H4 (cell line): Measurements from ENCODE around the gene NUDT3. TPM values are rescaled to one million over a fixed set of nuclear protein-coding genes. Genes with fewer than 3 reads are reported as not detected.
A peak's percentile ranks its signal among the peaks of the same experiment; 100 is the strongest.
"Not testable (repeated sequence)": the region's sequence is repeated elsewhere in the genome, so short reads cannot be mapped to it uniquely, and the experiment has no call there.

Source experiments
- DNase-seq: peaks from one replicate; pipeline ENCODE4 v3.0.0-alpha.2; 2015; ENCODE audit warnings: low spot score
- total RNA-seq: library from RNA; depleted of rRNA; stranded (reverse); fragments of >200 nt; shearing (Covaris generic); gene quantifications from 2 replicates; pipeline ENCODE4 v1.2.3, GENCODE V29; 2014

NUDT3 gene
- total RNA-seq, 1 experiment from 2014 or later = 11.5 TPM

DNA sequence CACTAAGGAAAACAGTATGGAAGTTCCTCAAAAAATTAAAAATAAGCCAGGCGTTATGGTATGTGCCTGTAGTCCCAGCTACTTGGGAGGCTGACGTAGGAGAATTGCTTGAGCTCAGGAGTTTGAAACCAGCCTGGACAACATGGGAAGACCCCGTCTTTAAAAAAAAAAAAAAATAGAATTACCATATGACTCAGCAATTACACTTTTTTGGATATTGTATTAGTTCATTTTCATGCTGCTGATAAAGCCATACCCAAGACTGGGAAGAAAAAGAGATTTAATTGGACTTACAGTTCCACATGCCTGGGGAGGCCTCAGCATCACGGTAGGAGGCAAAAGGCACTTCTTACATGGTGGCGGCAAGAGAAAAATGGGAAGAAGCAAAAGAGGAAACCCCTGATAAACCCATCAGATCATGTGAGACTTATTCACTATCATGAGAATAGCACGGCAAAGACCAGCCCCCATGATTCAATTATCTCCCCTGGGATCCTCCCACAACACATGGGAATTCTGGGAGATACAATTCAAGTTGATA lies 132.9 kb downstream of the NUDT3 start:
- DNase-seq = no peak

DNA sequence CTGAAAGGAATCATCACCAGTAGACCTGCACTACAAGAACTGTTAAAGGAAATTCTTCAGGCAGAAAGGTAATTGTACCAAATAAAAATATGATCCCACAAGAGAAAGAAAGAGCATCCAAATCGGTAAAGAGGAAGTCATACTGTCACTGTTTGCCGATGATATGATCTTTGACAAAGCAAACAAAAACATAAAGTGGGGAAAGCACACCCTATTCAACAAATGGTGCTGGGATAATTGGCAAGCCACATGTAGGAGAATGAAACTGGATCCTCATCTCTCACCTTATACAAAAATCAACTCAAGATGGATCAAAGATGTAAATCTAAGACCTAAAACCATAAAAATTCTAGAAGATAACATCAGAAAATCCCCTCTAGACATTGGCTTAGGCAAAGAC lies 140.1 kb downstream of the NUDT3 start:
- not testable (repeated sequence) for DNase-seq

DNA sequence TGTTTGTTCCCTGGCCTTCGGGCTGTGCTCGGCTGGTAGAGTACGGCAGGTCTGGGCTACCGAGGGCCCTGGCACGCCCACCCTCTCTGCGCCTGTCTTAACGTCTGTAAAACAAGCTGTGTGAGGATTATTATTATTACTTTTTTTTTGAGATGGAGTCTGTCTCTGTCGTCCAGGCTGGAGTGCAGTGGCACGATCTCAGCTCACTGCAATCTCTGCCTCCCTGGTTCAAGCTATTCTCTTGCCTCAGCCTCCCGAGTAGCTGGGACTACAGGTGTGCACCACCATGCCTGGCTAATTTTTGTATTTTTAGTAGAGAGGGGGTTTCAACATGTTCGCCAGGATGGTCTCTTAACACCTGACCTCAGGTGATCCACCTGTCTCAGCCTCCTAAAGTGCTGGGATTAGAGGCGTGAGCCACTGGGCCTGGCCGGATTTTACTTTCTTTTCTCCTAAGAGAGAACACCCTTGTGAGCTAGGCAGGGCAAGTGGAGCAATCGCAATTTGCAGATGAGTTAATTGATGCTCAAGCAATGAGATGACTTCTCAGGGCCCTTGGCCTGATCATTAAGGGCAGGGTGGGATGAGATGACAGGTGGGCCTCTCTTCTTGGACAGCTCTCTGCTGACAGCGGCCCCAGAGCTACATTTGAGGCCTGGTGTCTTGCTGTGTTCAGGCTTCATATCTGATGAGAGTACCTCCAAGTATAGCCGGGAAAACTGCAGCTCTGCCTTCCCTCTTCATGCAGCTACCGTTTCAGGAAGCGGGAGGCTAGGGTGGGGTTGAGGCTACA lies 142.8 kb downstream of the NUDT3 start:
- no peak for DNase-seq

DNA sequence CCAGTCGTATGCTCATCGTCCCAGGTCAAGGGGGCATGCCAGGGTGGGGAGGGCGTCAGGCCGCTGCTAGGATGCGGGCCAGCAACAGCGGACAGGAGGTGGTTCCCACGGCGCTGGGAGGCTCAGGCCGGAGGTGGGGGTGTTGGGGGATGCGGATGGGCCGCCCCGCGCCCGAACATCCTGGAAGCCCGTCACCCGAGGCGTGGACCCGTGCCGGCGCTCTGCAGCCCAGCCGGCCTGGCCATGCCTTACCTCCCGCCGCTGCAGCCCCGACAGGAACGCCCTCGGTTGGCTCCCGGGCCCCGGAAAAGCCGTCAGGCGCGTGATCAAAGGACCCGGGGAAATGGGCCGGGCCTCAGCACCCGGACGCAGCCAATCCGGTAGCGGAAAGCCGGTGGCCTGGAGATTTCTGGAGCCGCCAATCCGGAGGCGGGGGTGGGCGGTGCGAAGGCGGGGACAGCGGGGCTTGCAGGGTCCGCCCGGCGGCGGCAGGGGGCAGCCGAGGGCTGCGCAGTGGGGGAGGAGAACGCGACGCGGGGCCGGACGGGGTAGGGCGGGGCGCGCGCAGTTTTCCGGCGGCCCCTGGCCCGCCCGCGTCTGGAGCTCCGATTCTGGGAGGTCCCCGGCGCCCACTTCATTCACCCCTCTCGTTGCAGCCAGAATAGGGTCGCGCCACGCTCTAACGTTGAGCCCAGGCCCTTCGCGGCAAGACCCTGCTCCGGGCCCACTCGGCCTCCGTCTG lies 143.6 kb downstream of the NUDT3 start, which contains the start of gene SMIM29:
TSS of gene SMIM29 (minus strand) at position 280 of the 742 bp plus-strand sequence. CDS start 1,215 bp downstream, outside the sequence.
- peak; percentile 86 for DNase-seq

DNA sequence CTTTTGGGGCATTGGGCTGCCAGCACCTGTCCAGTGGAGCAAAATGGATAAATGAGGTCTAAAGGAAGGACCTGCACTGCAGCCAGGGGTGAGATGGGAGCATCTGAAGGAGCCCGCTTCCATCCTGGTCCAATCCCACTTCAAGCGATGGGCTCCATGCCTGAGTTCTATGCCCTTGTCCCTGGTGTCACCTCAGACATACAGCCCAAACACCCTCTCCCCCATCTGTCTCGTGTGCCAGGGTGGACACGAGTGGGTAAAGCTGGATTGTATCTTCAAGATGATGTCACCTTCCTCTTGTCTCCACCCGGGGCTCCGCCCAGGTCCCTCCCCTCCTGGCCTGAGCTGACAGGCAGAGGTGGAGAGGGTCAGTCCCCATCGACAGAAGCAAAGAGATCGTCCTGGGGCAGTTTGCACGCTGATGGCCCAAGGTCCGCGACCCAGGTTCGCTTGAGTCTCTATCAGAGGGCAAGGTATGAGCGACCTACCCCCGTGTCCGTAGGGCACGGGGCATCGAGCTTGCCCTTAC lies 144.2 kb downstream of the NUDT3 start:
- no peak for DNase-seq

DNA sequence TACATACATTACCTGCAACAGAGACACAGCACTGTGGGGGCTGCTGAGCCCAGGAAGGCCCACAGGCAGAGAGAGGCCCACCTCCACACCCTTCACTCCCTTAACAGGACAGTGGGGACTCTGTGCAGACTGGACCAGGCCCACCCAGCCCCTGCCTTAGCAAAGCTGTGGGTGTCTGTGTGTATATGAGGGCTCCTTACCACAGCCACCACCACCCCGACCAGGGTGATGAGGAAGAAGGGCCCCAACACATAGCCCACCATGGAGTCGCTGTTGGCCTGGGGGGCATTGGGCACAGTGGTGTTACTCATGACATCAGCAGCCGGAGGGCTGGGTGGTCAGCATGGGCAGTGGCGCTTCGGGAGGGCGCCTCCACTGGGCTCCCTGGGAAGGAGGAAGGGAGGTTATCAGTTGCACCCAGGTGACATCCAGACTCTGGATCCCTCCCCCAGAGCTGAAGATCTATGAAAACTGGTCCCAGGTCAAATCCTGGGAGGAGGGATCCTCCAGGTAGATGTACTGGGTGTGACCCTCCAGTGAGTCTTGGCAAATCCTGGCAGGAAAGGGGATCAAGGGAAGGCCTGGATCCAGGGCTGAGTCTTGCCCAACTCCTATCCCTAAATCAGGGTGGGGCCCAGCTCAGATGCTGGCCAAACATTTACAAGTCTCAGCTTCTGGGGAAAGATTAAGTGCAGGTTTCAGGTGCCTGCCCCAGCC lies 144.8 kb downstream of the NUDT3 start:
- DNase-seq = no peak

DNA sequence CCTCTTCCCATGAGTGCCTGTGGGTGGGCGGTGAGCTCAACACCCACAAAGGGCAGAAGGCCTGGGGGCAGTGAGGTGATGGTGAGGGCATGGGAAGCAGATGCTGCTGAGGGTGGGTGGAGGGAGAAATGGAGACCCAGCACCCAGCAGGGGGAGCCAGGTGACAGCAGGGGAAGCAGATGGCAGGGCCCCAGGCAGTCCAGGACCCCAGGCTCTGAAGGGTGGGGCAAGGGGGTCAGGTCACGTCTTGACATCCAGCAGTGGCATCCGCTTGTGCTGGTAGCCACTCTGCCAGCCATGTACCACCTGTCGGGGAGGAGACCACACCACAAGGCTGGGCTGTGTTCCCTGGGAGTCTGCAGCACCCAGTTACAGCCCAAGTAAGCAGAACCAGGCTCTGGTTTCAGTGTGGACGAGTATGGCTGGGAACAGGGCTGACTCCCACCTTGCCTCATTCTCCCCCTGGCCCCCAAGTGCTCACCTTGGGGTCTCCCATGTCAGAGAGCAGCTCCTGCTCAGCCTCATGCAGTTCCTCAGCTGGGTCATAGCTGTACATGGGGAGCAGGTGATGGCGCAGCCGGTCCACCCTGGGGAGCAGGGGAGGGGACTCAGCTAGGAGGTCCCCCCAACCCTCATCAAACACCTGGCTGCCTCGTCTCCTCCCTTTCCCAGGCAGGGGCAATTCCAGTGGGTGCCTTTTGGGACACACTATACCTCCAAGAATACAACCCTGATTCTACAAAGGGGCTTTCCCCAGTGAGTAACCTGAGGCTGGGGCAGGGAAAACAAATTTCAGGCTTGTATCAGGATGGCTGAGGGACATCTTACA lies 145.7 kb downstream of the NUDT3 start:
- peak; percentile 63 for DNase-seq

DNA sequence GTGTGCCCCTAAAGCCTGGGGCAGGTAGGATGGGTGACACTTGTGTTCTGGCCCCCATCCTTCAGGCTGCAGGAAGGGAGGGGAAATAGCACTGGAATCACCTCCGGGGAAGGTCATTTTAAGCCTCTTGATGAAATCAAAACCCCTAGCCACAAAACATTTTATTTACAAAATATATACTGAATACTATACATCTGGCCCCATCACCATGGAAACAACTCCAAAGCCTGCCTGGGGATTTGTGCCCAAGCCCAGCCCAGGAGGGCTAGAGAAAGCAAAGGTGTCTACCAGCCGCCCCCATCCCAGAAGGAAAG lies 146.3 kb downstream of the NUDT3 start:
- DNase-seq = no peak

DNA sequence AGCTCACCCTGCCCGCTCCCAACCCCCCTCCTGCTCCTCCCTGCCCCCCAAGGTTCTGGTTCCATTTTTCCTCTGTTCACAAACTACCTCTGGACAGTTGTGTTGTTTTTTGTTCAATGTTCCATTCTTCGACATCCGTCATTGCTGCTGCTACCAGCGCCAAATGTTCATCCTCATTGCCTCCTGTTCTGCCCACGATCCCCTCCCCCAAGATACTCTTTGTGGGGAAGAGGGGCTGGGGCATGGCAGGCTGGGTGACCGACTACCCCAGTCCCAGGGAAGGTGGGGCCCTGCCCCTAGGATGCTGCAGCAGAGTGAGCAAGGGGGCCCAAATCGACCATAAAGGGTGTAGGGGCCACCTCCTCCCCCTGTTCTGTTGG lies 146.7 kb downstream of the NUDT3 start:
- DNase-seq = not testable (repeated sequence)

DNA sequence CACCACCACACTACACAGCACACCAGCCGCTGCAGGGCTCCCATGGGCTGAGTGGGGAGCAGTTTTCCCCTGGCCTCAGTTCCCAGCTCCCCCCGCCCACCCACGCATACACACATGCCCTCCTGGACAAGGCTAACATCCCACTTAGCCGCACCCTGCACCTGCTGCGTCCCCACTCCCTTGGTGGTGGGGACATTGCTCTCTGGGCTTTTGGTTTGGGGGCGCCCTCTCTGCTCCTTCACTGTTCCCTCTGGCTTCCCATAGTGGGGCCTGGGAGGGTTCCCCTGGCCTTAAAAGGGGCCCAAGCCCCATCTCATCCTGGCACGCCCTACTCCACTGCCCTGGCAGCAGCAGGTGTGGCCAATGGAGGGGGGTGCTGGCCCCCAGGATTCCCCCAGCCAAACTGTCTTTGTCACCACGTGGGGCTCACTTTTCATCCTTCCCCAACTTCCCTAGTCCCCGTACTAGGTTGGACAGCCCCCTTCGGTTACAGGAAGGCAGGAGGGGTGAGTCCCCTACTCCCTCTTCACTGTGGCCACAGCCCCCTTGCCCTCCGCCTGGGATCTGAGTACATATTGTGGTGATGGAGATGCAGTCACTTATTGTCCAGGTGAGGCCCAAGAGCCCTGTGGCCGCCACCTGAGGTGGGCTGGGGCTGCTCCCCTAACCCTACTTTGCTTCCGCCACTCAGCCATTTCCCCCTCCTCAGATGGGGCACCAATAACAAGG lies 147.3 kb downstream of the NUDT3 start:
- DNase-seq = not testable (repeated sequence)

DNA sequence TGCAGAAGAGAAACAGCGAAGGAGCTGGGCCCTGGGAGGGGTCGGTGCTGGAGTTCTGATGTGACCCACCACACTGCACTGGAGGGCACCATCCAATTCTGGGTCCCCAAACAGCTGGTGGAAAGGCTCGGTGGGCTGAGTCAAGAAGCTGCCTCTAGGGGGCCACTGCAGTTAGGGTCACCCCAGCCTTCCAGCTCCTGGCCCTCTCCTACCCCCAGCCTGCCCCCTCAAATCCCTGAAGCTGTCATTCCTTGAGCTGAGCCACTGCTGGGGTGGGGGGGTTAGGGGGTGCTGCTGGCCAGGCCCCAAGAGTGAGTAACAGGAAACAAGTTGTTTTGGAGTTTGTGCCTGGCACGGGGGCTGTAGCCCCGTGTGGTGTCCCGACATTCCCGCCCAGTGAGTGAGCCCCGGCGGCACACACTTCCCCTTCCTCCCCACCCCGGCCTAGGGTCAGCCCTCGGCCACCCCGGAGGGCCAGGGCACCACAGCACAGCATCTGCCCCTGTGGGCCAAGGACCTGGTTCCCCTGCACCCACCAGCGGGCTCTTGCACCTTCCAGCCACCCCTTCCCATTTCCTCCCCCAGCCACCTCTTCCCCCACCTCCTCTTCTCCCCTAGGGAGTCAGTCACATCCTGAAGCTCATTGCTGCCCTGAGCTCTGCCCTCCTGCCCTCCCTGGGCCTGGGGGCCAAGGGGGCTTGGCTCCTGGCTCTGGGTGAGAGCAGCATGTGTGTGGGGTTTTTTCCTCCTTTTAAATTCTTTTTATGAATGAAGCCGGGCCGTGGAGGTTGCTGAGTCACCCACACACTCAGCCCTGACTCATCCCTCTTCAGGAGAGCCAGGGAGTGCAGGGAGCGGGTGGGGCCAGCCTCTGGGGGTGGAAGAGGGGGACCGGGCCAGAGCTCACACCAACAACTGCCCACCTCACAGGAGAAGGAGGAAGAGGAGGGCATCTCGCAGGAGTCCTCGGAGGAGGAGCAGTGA lies 148.3 kb downstream of the NUDT3 start:
- peak; percentile 91 for DNase-seq

DNA sequence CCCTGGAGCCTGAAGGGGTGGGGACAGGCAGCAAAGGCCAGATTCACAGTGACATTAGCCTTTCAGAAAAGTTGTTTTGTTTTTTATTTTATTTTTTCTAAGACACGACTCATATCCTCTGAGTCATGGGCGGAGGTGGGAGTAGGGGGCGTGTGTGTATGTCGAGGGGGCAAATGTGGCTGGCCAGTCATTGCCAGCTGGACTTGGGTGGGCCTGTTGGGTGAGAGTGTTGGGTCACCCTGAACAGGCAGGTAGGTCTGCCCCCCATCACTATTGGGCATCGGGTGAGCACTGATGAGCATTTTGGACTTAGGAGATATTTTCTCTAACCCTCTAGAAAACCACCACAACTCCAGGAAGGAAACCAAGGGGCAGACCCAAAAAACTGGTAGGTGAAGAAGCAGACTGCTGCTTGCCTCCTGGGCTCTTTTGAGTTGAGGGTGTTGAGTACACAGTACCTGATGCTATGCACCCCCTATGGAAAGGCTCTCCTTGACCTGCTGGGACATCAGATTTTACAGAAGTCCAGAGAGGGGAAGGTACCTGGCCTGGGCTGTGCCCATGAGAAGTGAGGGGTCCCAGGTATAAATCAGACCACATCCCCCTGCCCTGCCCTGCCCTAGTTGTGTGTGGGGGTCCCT lies 149.2 kb downstream of the NUDT3 start:
- no peak for DNase-seq

DNA sequence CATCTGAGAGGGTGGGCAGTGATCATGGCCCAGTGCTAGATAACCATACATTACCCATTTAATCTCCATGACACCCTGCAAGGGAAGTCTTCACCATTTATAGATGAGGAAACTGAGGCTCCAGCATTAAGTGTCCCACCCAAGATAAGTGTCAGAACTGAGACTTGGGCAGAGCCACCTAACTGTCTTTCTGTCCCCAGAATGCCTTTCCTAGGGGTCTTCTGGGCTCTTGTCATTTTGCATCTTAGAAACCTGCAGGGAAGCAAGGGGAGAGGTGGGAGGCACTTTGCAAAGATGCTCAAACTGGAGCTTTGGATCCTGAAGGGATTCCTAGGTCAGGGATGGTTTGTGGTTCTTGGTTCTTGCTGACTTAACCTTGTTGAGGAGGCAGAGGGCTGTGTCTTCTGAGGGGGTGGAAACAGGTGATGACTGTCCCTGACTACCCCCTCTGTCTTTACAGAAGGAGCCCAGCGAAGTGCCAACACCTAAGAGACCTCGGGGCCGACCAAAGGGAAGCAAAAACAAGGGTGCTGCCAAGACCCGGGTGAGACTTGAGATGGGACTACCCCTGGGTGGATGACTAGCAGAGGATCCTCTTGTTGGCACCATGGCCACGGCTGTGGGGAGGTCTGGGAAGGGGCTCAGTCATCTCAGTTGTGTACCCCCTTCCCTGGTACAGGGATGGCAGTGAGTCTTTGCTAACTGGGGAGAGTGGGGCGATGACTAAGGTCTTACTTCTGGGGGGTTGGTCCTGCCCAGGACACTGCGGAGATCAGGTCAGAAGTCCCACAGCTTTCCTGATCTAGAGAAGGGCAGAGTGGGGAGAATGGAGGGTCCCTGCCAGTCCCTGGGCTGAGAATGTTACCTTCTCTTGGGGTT lies 150.0 kb downstream of the NUDT3 start:
- no peak for DNase-seq

DNA sequence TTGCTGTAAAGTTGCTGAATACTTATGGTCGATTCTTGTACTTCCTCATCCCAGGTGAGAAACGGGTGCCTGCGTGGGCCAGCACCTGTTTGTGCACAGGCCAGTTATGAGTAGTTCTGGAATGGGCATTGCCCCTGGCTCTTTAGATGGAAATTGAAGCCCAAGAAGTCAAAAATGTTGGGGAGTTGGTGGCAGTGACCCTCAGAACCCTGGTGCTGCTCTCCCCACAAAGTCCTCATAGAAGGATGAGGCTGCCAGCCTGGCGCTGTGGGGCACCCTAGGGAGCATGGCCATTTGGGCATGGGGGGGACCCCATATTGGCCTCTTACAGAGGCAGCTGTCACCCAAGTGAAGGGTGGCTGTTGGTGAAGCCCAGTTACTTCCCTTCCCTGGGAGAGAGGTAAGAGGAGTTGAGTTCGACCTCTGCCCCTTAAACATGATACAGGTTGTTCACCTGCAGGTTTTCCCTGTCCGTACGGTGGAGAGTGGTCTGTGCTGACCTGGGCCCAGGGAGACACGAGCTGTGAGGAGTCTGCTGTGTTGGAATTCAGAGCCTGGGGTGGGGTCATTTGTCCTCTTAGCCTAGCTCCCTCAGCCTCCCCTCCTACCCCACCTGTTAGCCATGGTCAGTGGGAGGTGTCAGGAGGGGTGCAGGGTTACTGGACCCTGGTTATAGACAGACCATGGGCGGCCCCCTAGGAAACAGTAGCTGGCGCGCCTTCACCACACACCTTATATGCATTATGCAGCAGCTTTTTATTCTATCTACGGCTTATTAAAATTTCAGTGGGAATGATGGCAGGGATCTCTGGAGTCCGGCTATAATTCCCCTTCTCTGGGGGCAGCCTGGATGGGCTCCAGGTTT lies 150.9 kb downstream of the NUDT3 start:
- no peak for DNase-seq

DNA sequence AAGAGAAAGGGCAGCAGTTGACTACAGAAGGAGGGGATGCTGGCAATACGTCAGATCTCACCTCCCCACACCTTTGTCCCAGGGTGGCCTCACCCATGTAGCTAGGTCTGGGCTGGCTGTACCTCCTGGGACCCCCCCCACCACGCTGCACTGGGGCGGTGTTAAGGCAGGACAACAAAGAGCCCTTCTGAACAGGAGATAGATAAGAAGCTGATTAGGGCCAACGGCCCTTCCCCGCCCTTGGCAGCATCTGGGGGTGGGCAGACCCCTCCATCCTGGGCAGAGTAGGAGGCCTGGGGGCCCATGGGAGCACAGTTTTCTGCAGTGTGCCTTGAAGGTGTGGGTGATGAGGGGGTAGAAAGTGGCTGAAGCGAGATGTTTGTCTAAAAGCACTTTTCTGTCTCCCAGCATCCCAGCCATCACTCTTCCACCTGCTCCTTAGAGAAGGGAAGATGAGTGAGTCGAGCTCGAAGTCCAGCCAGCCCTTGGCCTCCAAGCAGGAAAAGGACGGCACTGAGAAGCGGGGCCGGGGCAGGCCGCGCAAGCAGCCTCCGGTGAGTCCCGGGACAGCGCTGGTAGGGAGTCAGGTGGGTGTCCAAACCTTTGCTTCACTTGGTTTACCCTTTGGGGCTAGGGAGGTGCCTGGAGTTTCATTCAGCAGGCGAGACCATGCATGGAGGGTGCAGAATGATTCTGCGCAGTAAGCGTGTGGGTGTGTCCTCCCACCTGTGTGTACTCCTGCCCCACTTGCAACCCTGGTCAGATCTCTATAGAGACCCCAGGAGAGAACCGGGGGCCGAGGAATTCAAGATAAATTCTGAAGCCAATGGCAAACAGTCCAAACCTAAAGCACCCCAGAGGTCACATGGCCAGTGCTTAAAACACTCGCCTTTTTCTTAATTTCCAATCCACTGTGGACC lies 151.9 kb downstream of the NUDT3 start:
- no peak for DNase-seq

DNA sequence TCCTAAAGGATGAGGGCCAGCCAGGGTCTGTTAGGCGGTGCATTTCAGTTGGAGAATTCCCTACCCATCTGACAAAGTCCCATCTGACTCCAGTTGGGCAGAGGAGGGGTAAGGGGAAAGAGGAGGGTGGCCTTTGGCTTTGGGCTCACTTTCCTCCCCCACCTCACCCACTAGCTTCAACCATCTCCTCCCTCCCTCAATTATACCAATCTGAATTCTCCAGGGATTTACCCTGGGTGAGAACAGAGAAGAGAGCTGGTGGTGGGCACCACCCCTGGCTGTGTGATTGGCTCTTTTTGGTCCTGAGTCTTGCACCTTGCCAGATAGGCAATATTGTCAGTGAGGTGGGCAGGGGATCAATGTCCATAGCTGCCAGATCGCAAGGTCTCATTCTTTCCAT lies 152.6 kb downstream of the NUDT3 start:
- DNase-seq = no peak
